K562 (cell line): ENCODE measurements around the gene FBXO21. TPM values are rescaled to one million over a fixed set of nuclear protein-coding genes. Genes with fewer than 3 reads are reported as not detected.

Experiments used
- ATAC-seq: fragments of 200-7000 bp; cut with Tn5 transposase; 3 replicates; pipeline ENCODE4 v1.9.1; 2020; ENCODE audit warnings: moderate library complexity
- BruUV-seq: library from RNA; stranded (reverse); fragments of 400-500 nt; replicated peaks from 2 replicates; lab custom pipeline; 2021; lab: Mats Ljungman, UMichigan
- CTCF ChIA-PET: fragments of 300-600 bp; formaldehyde crosslinking; extraction: SDS; loops from one replicate; lab custom pipeline; 2021; ENCODE audit warnings: low intra/inter-chr PET ratio; lab: Yijun Ruan, JAX
- POLR2A ChIA-PET: fragments of 300-600, 350-650 bp; sonication (Branson Sonifier 250); formaldehyde crosslinking; extraction: SDS; loops from one replicate; lab custom pipeline; 2021; ENCODE audit warnings: antibody characterized with exemption, inconsistent platforms; lab: Yijun Ruan, JAX
- DNase-seq, 4 experiments: peaks; one replicate each; pipeline versions ENCODE4 v3.0.0 to v3.0.0-alpha.2; 2011 to 2018; ENCODE audit warnings: low spot score in 3 of 4, mixed read lengths in 3 of 4; ENCODE audit errors: extremely low read depth in 1 of 4
- FAIRE-seq: peaks from 2 replicates; lab custom pipeline; 2011; peaks lifted over from hg19 to GRCh38; lab: Jason Lieb, UNC
- H2AFZ ChIP-seq: 2 replicates; pipeline ENCODE4 v1.6.0; 2011; ENCODE audit warnings: low read depth, low read length, control low read depth, inconsistent platforms
- H3K27ac ChIP-seq: fragments of 200-600 bp; 3 replicates; pipeline ENCODE4 v1.8.0; 2011; ENCODE audit warnings: low read depth, mild to moderate bottlenecking, control low read depth, inconsistent platforms, low read length, moderate library complexity, mixed read lengths; ENCODE audit errors: extremely low read depth
- H3K27me3 ChIP-seq, 2 experiments: fragments of 300-600 bp in 1 of 2; 2 replicates in 1 of 2; 3 replicates in 1 of 2; pipeline versions ENCODE4 v1.6.0 to v1.8.0; 2011; ENCODE audit warnings: inconsistent platforms in 2 of 2, low read length in 2 of 2, mild to moderate bottlenecking in 1 of 2, mixed read lengths in 1 of 2, moderate library complexity in 1 of 2; ENCODE audit not compliant: control insufficient read depth in 2 of 2, insufficient read depth in 2 of 2
- H3K36me3 ChIP-seq: fragments of 300-600 bp; 3 replicates; pipeline ENCODE4 v1.8.0; 2011; ENCODE audit warnings: mild to moderate bottlenecking, low read length, inconsistent platforms; ENCODE audit not compliant: control insufficient read depth, insufficient read depth
- H3K4me1 ChIP-seq, 2 experiments: fragments of 200-600 bp in 1 of 2; replicated peaks in 1 of 2; 2 replicates in 1 of 2; 3 replicates in 1 of 2; pipeline versions ENCODE4 v1.5.1 to v1.8.0; 2011; ENCODE audit warnings: inconsistent platforms in 2 of 2, low read length in 2 of 2, mild to moderate bottlenecking in 1 of 2, mixed read lengths in 1 of 2, moderate library complexity in 1 of 2; ENCODE audit not compliant: control insufficient read depth in 2 of 2, insufficient read depth in 2 of 2
- H3K4me2 ChIP-seq: 2 replicates; pipeline ENCODE4 v1.6.1; 2011; ENCODE audit warnings: low read length, control low read depth, inconsistent platforms, mixed read lengths; ENCODE audit not compliant: insufficient read depth
- H3K4me3 ChIP-seq: fragments of 200-600 bp; sonication (generic), shearing (Covaris generic); 2 replicates; pipeline ENCODE4 v1.5.1; 2016; ENCODE audit warnings: control low read depth, inconsistent platforms
- H3K79me2 ChIP-seq: fragments of 200-600 bp; 3 replicates; pipeline ENCODE4 v1.8.0; 2011; ENCODE audit warnings: low read length, inconsistent platforms; ENCODE audit not compliant: control insufficient read depth, insufficient read depth
- H3K9ac ChIP-seq, 2 experiments: 2 replicates each; pipeline versions ENCODE4 v1.6.0 to v1.6.1; 2011; ENCODE audit warnings: low read depth in 2 of 2, low read length in 2 of 2, control low read depth in 1 of 2, inconsistent platforms in 1 of 2, mild to moderate bottlenecking in 1 of 2, mixed read lengths in 1 of 2; ENCODE audit not compliant: insufficient read depth in 1 of 2
- H3K9me1 ChIP-seq: one replicate; pipeline ENCODE4 v1.6.0; 2011; ENCODE audit warnings: inconsistent platforms, mild to moderate bottlenecking, low read length, moderate library complexity; ENCODE audit not compliant: control insufficient read depth, insufficient read depth
- H3K9me3 ChIP-seq: replicated peaks from 2 replicates; pipeline ENCODE4 v1.5.1; 2011; ENCODE audit warnings: low read depth, low read length, inconsistent platforms; ENCODE audit not compliant: control insufficient read depth, insufficient read depth
- H4K20me1 ChIP-seq: replicated peaks from 2 replicates; pipeline ENCODE4 v1.6.1; 2011; ENCODE audit warnings: low read length, inconsistent platforms, mixed read lengths; ENCODE audit not compliant: control insufficient read depth, insufficient read depth
- ADNP ChIP-seq: fragments of 200-800 bp; sonication (Bioruptor generic); IDR thresholded peaks from 2 replicates; pipeline ENCODE4 v1.6.1; 2016; ENCODE audit warnings: missing genetic modification characterization, missing compliant biosample characterization
- CEBPB ChIP-seq: fragments of 450-650 bp; IDR thresholded peaks from 2 replicates; pipeline ENCODE4 v1.6.1; 2016; ENCODE audit warnings: missing genetic modification characterization, missing compliant biosample characterization
- GTF2A2 ChIP-seq: IDR thresholded peaks from 2 replicates; pipeline ENCODE4 v1.6.1; 2016; ENCODE audit warnings: mild to moderate bottlenecking, missing genetic modification characterization, missing compliant biosample characterization
- IFI16 ChIP-seq: fragments of 250-450 bp; sonication (Bioruptor Pico); IDR thresholded peaks from 2 replicates; pipeline ENCODE4 v2.1.2; 2022; ENCODE audit warnings: mild to moderate bottlenecking, inconsistent platforms
- JUNB ChIP-seq: fragments of 450-650 bp; formaldehyde crosslinking; conservative IDR thresholded peaks from 2 replicates; pipeline ENCODE4 v1.4.0; 2020; ENCODE audit warnings: mild to moderate bottlenecking
- MYNN ChIP-seq, 2 experiments: sonication (generic); formaldehyde crosslinking in 1 of 2; IDR thresholded peaks; 2 replicates each; pipeline versions ENCODE4 v1.5.0 to v1.6.1; 2016 to 2020; ENCODE audit warnings: antibody characterized with exemption in 1 of 2, missing genetic modification reagents in 1 of 2
- POLR2AphosphoS5 ChIP-seq: IDR thresholded peaks from 2 replicates; pipeline ENCODE4 v1.6.1; 2011; ENCODE audit warnings: mild to moderate bottlenecking, low read depth, low read length, moderate library complexity; ENCODE audit not compliant: control insufficient read depth, insufficient read depth
- PRMT5 ChIP-seq: sonication (generic); formaldehyde crosslinking; IDR thresholded peaks from 2 replicates; pipeline ENCODE4 v1.5.0; 2020; ENCODE audit warnings: missing genetic modification reagents
- SMARCB1 ChIP-seq: IDR thresholded peaks from 2 replicates; pipeline ENCODE4 v1.6.1; 2011; ENCODE audit warnings: improper control_type of control experiment, low read depth; ENCODE audit not compliant: insufficient read length
- ZNF263 ChIP-seq: sonication (generic); formaldehyde crosslinking; IDR thresholded peaks from 2 replicates; pipeline ENCODE4 v1.8.0; 2022; ENCODE audit warnings: mild to moderate bottlenecking, missing genetic modification reagents, borderline replicate concordance
- WGBS: fragments of 100-300 bp; shearing (Covaris generic); methylation state at CpG from one replicate; pipeline ENCODE4 v1.1.6; 2016; ENCODE audit warnings: low coverage, mixed read lengths; ENCODE audit not compliant: insufficient coverage; ENCODE audit errors: missing lambda C conversion rate; 5-methylcytosine and 5-hydroxymethylcytosine counted together
- in situ Hi-C: fragments of 300-500 bp; cut with MboI; formaldehyde crosslinking; loops from 4 replicates; pipeline ENCODE4 v1.15.0; 2018; ENCODE audit warnings: inconsistent platforms, mixed read lengths
- intact Hi-C: fragments of 100-400 bp; cut with micrococcal nuclease; formaldehyde crosslinking; loops from 2 replicates; pipeline ENCODE4 v1.14.2; 2022
- polyA plus RNA-seq, 8 experiments: library from polyadenylated mRNA; depleted of rRNA in 4 of 8; stranded (reverse) in 5 of 8; unstranded in 3 of 8; fragments of >200 nt; fragmentation: Nextera tagmentation in 2 of 8; fragmentation: Illumina TruSeq in 1 of 8; extraction: Ambion mirVana in 2 of 8; extraction: Trizol in 1 of 8; gene quantifications; 2 replicates each; pipeline versions ENCODE4 v1.2.1 to v1.2.3, GENCODE V29; 2011 to 2014; ENCODE audit warnings: inconsistent platforms in 1 of 8, missing spikeins in 1 of 8
- total RNA-seq, 7 experiments: library from RNA; depleted of rRNA in 6 of 7; stranded (reverse); fragments of >200 nt in 6 of 7; fragmentation: Illumina TruSeq in 2 of 7; extraction: Trizol in 2 of 7; gene quantifications; 2 replicates each; pipeline versions ENCODE4 v1.2.1 to v1.2.3, GENCODE V29; 2011 to 2021; ENCODE audit warnings: low replicate concordance in 1 of 7
- TF ChIP-seq, protein P1 (sequence below): fragments of 450-650 bp; IDR thresholded peaks from 2 replicates; pipeline ENCODE4 v1.6.1; 2017; ENCODE audit warnings: antibody characterized with exemption
- TF ChIP-seq, protein P2 (sequence below): sonication (generic); formaldehyde crosslinking; IDR thresholded peaks from 2 replicates; pipeline ENCODE4 v1.8.1; 2023; ENCODE audit warnings: mild to moderate bottlenecking, missing genetic modification reagents
- TF ChIP-seq, protein P3 (sequence below): sonication (generic); IDR thresholded peaks from 2 replicates; pipeline ENCODE4 v1.6.1; 2016
- TF ChIP-seq, protein P4 (sequence below): fragments of 250-450 bp; sonication (Bioruptor Pico); IDR thresholded peaks from 2 replicates; pipeline ENCODE4 v1.4.0; 2020
- TF ChIP-seq, protein P5 (sequence below): conservative IDR thresholded peaks from 2 replicates; pipeline ENCODE4 v1.6.1; 2011; ENCODE audit warnings: low read depth, mild to moderate bottlenecking, low read length; ENCODE audit not compliant: control insufficient read depth

The FBXO21 gene
- total and polyA plus RNA-seq, 9 of the 15 experiments (the other 6 are each of a cell fraction or from before 2014, with no cell fraction given) = 3.0 to 50.9 (median 9.1) TPM

DNA sequence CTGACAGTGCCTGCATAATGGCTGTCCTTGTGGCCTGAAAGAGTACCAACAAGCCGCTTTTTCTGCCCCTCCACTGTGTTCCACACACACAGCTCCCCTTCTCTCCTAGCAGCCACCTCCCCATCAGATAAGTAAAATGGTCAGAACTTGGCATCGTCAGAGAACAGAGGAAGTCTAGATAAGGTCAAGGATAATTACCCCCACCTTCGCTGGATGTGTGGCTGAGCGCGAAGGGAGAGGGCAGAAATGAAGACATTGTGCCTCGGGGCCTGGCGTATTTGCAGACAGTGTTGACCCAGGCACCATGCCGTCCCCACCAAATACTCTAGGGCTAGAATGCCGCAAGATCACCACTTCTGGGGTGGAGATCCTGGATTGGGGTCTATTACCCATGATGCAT is 30.6 kb downstream of the FBXO21 start:
- in situ Hi-C loops = no loop called here
- H3K27me3 ChIP-seq = no peaks in the 10 kb centered on the region
- no peak overlapping the region for H2AFZ ChIP-seq
- ATAC-seq = no peak
- WGBS = 69% methylated on average over 9 of the region's 9 CpGs
- CTCF ChIA-PET = no interaction called here
- FAIRE-seq = peak; percentile 78
- H4K20me1 ChIP-seq = no peaks in the 10 kb centered on the region
- H3K4me3 ChIP-seq = no peak overlapping the region
- no peak for DNase-seq
- H3K9me3 ChIP-seq = no peaks in the 10 kb centered on the region
- H3K4me1 ChIP-seq = peaks cover 0 to 8% of the 10 kb centered on the region in 2 experiments; a peak in 2 of 5 replicates
- no peaks in the 10 kb centered on the region for H3K9me1 ChIP-seq
- no peak overlapping the region for H3K4me2 ChIP-seq
- no peak overlapping the region for H3K27ac ChIP-seq
- H3K79me2 ChIP-seq = no peaks in the 10 kb centered on the region
- POLR2A ChIA-PET = no interaction called here
- H3K9ac ChIP-seq = no peak overlapping the region
- BruUV-seq = no TSS peak
- intact Hi-C loops = no loop called here
- H3K36me3 ChIP-seq = peaks cover 67% of the 10 kb centered on the region
- TF ChIP-seq, protein P1, sequence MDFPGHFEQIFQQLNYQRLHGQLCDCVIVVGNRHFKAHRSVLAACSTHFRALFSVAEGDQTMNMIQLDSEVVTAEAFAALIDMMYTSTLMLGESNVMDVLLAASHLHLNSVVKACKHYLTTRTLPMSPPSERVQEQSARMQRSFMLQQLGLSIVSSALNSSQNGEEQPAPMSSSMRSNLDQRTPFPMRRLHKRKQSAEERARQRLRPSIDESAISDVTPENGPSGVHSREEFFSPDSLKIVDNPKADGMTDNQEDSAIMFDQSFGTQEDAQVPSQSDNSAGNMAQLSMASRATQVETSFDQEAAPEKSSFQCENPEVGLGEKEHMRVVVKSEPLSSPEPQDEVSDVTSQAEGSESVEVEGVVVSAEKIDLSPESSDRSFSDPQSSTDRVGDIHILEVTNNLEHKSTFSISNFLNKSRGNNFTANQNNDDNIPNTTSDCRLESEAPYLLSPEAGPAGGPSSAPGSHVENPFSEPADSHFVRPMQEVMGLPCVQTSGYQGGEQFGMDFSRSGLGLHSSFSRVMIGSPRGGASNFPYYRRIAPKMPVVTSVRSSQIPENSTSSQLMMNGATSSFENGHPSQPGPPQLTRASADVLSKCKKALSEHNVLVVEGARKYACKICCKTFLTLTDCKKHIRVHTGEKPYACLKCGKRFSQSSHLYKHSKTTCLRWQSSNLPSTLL = no peak
- TF ChIP-seq, protein P2, sequence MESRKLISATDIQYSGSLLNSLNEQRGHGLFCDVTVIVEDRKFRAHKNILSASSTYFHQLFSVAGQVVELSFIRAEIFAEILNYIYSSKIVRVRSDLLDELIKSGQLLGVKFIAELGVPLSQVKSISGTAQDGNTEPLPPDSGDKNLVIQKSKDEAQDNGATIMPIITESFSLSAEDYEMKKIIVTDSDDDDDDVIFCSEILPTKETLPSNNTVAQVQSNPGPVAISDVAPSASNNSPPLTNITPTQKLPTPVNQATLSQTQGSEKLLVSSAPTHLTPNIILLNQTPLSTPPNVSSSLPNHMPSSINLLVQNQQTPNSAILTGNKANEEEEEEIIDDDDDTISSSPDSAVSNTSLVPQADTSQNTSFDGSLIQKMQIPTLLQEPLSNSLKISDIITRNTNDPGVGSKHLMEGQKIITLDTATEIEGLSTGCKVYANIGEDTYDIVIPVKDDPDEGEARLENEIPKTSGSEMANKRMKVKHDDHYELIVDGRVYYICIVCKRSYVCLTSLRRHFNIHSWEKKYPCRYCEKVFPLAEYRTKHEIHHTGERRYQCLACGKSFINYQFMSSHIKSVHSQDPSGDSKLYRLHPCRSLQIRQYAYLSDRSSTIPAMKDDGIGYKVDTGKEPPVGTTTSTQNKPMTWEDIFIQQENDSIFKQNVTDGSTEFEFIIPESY = no peak
- TF ChIP-seq GTF2A2 (tag) (no peak), ZNF263 (no peak), ADNP (no peak), POLR2AphosphoS5 (no peak), IFI16 (CRISPR knock-in tag) (no peak), SMARCB1 (no peak), MYNN (IDR thresholded peaks at IDR 0.05) (no peak), MYNN (CRISPR knock-in tag; IDR thresholded peaks at IDR 0.05) (no peak), PRMT5 (CRISPR knock-in tag) (no peak), JUNB (no peak), CEBPB (tag) (no peak)
- TF ChIP-seq, protein P3, sequence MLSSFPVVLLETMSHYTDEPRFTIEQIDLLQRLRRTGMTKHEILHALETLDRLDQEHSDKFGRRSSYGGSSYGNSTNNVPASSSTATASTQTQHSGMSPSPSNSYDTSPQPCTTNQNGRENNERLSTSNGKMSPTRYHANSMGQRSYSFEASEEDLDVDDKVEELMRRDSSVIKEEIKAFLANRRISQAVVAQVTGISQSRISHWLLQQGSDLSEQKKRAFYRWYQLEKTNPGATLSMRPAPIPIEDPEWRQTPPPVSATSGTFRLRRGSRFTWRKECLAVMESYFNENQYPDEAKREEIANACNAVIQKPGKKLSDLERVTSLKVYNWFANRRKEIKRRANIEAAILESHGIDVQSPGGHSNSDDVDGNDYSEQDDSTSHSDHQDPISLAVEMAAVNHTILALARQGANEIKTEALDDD = no peak
- TF ChIP-seq, protein P4, sequence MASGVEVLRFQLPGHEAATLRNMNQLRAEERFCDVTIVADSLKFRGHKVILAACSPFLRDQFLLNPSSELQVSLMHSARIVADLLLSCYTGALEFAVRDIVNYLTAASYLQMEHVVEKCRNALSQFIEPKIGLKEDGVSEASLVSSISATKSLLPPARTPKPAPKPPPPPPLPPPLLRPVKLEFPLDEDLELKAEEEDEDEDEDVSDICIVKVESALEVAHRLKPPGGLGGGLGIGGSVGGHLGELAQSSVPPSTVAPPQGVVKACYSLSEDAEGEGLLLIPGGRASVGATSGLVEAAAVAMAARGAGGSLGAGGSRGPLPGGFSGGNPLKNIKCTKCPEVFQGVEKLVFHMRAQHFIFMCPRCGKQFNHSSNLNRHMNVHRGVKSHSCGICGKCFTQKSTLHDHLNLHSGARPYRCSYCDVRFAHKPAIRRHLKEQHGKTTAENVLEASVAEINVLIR (CRISPR knock-in tag) = no peak
- TF ChIP-seq, protein P5, sequence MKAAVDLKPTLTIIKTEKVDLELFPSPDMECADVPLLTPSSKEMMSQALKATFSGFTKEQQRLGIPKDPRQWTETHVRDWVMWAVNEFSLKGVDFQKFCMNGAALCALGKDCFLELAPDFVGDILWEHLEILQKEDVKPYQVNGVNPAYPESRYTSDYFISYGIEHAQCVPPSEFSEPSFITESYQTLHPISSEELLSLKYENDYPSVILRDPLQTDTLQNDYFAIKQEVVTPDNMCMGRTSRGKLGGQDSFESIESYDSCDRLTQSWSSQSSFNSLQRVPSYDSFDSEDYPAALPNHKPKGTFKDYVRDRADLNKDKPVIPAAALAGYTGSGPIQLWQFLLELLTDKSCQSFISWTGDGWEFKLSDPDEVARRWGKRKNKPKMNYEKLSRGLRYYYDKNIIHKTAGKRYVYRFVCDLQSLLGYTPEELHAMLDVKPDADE = no peak
